Thoracic aorta (tissue), 2 donors: ENCODE measurements around the gene RAMAC. TPM values are rescaled to one million over a fixed set of nuclear protein-coding genes. Genes with fewer than 3 reads are reported as not detected.

ENCODE experiments used
- ATAC-seq: fragments of 150-250 bp; one replicate; pipeline ENCODE4 v1.8.0; 2017; ENCODE audit warnings: low read depth; ENCODE audit not compliant: insufficient number of reproducible peaks, low FRiP score
- DNase-seq: peaks from one replicate; pipeline ENCODE4 v3.0.0-alpha.2; 2020; ENCODE audit warnings: low spot score
- H3K27ac ChIP-seq, 2 donors: fragments of 200-600 bp; sonication (generic); 1 replicate in 1 of 2; 2 replicates in 1 of 2; pipeline ENCODE4 v1.5.1; 2016; ENCODE audit warnings: mild to moderate bottlenecking in 2 of 2, moderate library complexity in 2 of 2
- H3K27me3 ChIP-seq: fragments of 200-600 bp; sonication (generic); replicated peaks from 2 replicates; pipeline ENCODE4 v1.6.0; 2016; ENCODE audit warnings: mild to moderate bottlenecking; ENCODE audit not compliant: insufficient read depth
- H3K36me3 ChIP-seq: fragments of 200-600 bp; sonication (generic); one replicate; pipeline ENCODE4 v1.5.1; 2016
- H3K4me1 ChIP-seq, 2 donors: fragments of 200-600 bp; sonication (generic); 1 replicate in 1 of 2; 2 replicates in 1 of 2; pipeline versions ENCODE4 v1.5.1 to v1.6.0; 2016; ENCODE audit warnings: low read depth in 2 of 2, mild to moderate bottlenecking in 1 of 2; ENCODE audit not compliant: control insufficient read depth in 1 of 2
- H3K4me3 ChIP-seq: fragments of 200-600 bp; sonication (generic); 2 replicates; pipeline ENCODE4 v1.5.1; 2016; ENCODE audit warnings: mild to moderate bottlenecking
- H3K9me3 ChIP-seq: fragments of 200-600 bp; sonication (generic); 2 replicates; pipeline ENCODE4 v1.5.1; 2016
- total RNA-seq, 2 donors: library from RNA; depleted of rRNA; stranded (reverse); fragments of >200 nt; gene quantifications; one replicate each; pipeline versions ENCODE4 v1.1.0 to v1.2.3, GENCODE V29; 2016
- TF ChIP-seq, protein P1 (sequence below): fragments of 200-600 bp; sonication (generic); IDR thresholded peaks from one replicate; pipeline ENCODE4 v1.5.1; 2019; ENCODE audit warnings: antibody characterized with exemption

The RAMAC gene
- total RNA-seq, 2 donors from 2014 or later, result 15.1 to 15.6 TPM

DNA sequence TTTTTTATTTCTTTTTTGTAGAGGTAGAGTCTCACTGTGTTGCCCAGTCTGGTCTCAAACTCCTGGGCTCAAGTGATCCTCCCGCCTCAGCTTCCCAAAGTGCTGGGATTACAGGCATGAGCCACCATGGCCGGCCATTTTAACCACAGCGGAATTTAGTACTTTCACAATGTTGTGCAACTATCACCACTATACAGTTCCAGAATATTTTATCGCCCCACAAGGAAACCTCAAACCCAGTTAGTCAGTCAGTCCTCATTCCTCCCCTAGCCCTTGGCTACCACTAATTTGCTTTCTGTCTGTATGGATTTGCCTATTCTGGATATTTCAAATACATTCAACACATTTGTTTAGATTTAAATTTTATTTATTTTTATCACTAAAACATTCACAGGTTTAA, 17.9 kb upstream of the RAMAC start:
- Histone ChIP-seq H3K27me3 (no peaks in the 10 kb centered on the region), H3K4me3 (no peak overlapping the region), H3K27ac (no peak overlapping the region), H3K4me1 (peaks cover 0 to 8% of the 10 kb centered on the region in 2 donors), H3K36me3 (no peaks in the 10 kb centered on the region), H3K9me3 (no peaks in the 10 kb centered on the region)
- DNase-seq, result no peak
- TF ChIP-seq, protein P1, sequence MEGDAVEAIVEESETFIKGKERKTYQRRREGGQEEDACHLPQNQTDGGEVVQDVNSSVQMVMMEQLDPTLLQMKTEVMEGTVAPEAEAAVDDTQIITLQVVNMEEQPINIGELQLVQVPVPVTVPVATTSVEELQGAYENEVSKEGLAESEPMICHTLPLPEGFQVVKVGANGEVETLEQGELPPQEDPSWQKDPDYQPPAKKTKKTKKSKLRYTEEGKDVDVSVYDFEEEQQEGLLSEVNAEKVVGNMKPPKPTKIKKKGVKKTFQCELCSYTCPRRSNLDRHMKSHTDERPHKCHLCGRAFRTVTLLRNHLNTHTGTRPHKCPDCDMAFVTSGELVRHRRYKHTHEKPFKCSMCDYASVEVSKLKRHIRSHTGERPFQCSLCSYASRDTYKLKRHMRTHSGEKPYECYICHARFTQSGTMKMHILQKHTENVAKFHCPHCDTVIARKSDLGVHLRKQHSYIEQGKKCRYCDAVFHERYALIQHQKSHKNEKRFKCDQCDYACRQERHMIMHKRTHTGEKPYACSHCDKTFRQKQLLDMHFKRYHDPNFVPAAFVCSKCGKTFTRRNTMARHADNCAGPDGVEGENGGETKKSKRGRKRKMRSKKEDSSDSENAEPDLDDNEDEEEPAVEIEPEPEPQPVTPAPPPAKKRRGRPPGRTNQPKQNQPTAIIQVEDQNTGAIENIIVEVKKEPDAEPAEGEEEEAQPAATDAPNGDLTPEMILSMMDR, result no peak
- ATAC-seq, result no peak

DNA sequence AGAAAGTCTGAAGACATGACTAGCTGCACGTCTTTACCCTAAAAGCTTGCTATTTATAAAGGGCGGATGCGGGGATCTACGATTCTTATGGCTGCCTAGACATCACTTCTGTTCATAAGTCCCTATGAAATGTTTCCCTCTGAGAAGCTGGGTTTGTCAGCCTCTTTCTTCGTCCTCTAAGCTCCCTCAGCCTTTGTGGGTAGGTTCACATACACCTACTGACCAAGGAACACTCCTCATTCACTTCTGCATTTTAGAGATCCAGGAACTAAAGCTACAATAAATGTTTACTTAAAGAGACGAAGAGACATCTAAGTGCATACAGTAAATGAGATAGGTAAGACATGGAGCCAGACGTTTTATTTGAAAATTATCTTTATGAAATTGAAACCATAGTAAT, 16.7 kb upstream of the RAMAC start:
- Histone ChIP-seq H3K4me1 (peaks cover 0 to 8% of the 10 kb centered on the region in 2 donors), H3K27ac (no peak overlapping the region), H3K36me3 (no peaks in the 10 kb centered on the region), H3K27me3 (no peaks in the 10 kb centered on the region), H3K9me3 (no peaks in the 10 kb centered on the region), H3K4me3 (no peak overlapping the region)
- TF ChIP-seq, protein P1, result no peak
- ATAC-seq, result no peak
- DNase-seq, result no peak

DNA sequence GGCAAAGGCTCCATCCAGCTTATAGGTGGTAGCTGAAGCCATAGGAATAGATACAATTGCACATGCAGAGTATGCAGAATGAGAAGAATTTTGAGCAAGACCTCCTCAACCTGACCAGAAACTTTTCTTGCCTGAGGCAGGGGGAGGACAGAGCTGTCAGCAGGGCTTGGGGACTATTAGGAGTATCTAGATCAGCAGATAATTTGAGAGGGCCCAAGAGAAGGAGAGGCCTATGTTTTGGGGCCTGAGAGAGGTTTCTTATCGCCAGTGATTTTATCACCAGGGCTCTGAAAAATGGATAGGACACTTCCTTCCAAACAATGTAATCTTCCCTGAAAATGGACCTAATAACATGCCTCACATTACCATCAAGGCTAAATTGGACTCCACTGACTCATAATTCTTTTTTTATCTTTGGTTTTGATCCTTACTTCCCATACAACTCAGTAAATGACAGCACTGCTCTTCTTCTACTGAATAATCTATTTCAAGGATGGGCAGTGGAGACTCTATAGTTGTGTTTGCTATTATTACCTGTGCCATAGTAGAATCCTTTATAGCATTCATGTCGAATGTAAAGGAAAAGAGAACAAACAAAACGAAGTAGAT, 15.8 kb upstream of the RAMAC start:
- Histone ChIP-seq H3K9me3 (no peaks in the 10 kb centered on the region), H3K4me3 (no peak overlapping the region), H3K4me1 (peaks cover 0 to 8% of the 10 kb centered on the region in 2 donors), H3K36me3 (no peaks in the 10 kb centered on the region), H3K27ac (no peak overlapping the region), H3K27me3 (no peaks in the 10 kb centered on the region)
- DNase-seq, result no peak
- TF ChIP-seq, protein P1, result no peak
- no peak for ATAC-seq

DNA sequence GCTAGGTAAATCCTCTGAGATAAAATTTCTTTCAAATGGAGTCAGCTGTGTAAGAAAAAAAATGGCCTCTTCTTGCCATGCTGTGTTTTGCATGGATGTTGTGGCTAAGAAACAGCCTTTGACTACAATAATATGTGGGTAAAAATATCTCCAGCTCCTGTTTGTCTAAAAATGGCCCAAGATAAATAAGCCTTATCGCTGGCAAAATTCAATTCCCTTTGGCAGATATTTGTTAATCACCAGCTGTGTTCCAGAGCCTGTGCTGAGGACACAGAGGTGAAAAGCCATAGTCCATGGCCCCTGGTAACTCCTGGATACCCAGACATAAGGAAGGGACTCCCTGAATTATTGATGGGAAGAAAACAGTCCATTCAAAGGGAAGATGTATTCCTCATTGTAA, 15.3 kb upstream of the RAMAC start:
- Histone ChIP-seq H3K36me3 (no peaks in the 10 kb centered on the region), H3K4me3 (no peak overlapping the region), H3K27ac (no peak overlapping the region), H3K27me3 (no peaks in the 10 kb centered on the region), H3K4me1 (peaks cover 0 to 8% of the 10 kb centered on the region in 2 donors), H3K9me3 (no peaks in the 10 kb centered on the region)
- no peak for DNase-seq
- no peak for ATAC-seq
- TF ChIP-seq, protein P1, result no peak

DNA sequence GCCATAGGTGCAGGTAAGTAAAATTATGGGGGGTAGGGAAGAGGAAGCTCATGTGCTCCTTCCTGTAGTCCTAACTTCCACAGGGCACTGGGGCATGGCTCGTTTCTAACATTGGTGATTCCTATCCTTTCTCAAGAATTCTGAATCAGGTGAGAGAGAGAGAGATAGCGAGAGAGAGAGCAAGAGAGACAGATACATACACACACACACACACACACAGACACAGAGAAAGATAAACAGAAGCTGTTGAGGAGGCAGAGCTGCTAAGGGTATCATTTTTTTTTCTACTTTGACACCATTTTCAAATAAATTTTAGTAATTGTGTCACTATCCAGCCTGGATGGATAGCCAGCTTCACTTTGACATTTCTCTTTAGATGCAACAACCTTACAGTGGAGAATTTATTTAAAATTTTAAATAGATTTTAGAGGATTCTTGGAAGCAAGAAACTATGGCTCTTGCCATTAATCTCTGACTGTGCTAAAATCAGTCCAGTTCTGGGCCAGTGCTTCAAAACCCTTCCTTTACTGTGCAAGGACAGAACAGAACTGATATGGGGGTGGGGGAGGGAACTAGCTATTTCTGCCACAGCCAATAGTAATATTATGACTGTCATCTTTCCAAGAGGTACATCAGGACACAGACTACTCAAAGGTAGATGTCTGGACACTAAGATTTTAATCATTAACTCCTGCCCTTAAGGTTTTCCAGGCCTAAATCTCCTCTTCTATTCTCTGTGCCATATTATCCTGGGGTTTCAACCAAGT, 14.6 kb upstream of the RAMAC start:
- Histone ChIP-seq H3K36me3 (no peaks in the 10 kb centered on the region), H3K4me3 (no peak overlapping the region), H3K4me1 (peaks cover 0 to 8% of the 10 kb centered on the region in 2 donors), H3K27ac (no peak overlapping the region), H3K27me3 (no peaks in the 10 kb centered on the region), H3K9me3 (no peaks in the 10 kb centered on the region)
- TF ChIP-seq, protein P1, result no peak
- ATAC-seq (no peak), DNase-seq (no peak)
